A549 (cell line): ENCODE results near the gene SLFN12L. TPM values are rescaled to one million over a fixed set of nuclear protein-coding genes. Genes with fewer than 3 reads are reported as not detected.
A peak's percentile ranks its signal among the peaks of the same experiment; 100 is the strongest.
"Not testable (repeated sequence)": the region's sequence is repeated elsewhere in the genome, so short reads cannot be mapped to it uniquely, and the experiment has no call there.

Source experiments
- ATAC-seq, 2 experiments: fragments of 200-7000 bp in 1 of 2; fragments of >200 bp in 1 of 2; cut with Nextera tagmentation in 1 of 2; cut with Tn5 transposase in 1 of 2; 3 replicates each; pipeline versions ENCODE4 v1.8.0 to v1.9.1; 2018 to 2020; ENCODE audit warnings: mild to moderate bottlenecking in 1 of 2, moderate library complexity in 1 of 2
- CTCF ChIA-PET: fragments of 300-600 bp; sonication (Branson Sonifier 250); formaldehyde crosslinking; extraction: SDS; loops from one replicate; lab custom pipeline; 2021; ENCODE audit warnings: antibody characterized with exemption, inconsistent platforms; lab: Yijun Ruan, JAX
- POLR2A ChIA-PET: fragments of 350-600 bp; formaldehyde crosslinking; extraction: SDS; loops from one replicate; lab custom pipeline; 2021; ENCODE audit warnings: antibody characterized with exemption, inconsistent platforms; lab: Yijun Ruan, JAX
- DNase-seq, 2 experiments: peaks; one replicate each; pipeline versions ENCODE4 v3.0.0 to v3.0.0-alpha.2; 2011 to 2016; ENCODE audit warnings: low read depth in 1 of 2, low spot score in 1 of 2
- FAIRE-seq: peaks from 2 replicates; lab custom pipeline; 2011; peaks lifted over from hg19 to GRCh38; lab: Jason Lieb, UNC
- H3K27ac ChIP-seq, 2 experiments: fragments of >200 bp; sonication (Bioruptor Twin); formaldehyde crosslinking; 3 replicates each; pipeline ENCODE4 v1.5.1; 2016 to 2017
- H3K4me1 ChIP-seq: fragments of >200 bp; sonication (Bioruptor Twin); formaldehyde crosslinking; 3 replicates; pipeline ENCODE4 v1.6.1; 2016
- H3K4me2 ChIP-seq: fragments of >200 bp; sonication (Bioruptor Twin); formaldehyde crosslinking; 3 replicates; pipeline ENCODE4 v1.6.1; 2016
- H3K4me3 ChIP-seq: fragments of >200 bp; sonication (Bioruptor Twin); formaldehyde crosslinking; 3 replicates; pipeline ENCODE4 v1.5.1; 2016
- H3K9me3 ChIP-seq: fragments of >200 bp; sonication (Bioruptor Twin); formaldehyde crosslinking; 3 replicates; pipeline ENCODE4 v1.6.1; 2016
- ATOH8 ChIP-seq: fragments of 250-450 bp; sonication (Bioruptor Pico); IDR thresholded peaks from 2 replicates; pipeline ENCODE4 v1.5.0; 2020; ENCODE audit warnings: low read depth, mild to moderate bottlenecking, moderate library complexity
- BHLHE40 ChIP-seq: IDR thresholded peaks from 2 replicates; pipeline ENCODE4 v1.6.1; 2012; ENCODE audit warnings: low read depth, low read length, inconsistent platforms
- CHD2 ChIP-seq: fragments of 150-350 bp; IDR thresholded peaks from 2 replicates; pipeline ENCODE4 v1.6.1; 2014; ENCODE audit warnings: low read length; ENCODE audit not compliant: partially characterized antibody
- CHD4 ChIP-seq: fragments of 200-600 bp; sonication (generic); IDR thresholded peaks from 2 replicates; pipeline ENCODE4 v1.6.1; 2016; ENCODE audit warnings: antibody characterized with exemption, mild to moderate bottlenecking, borderline replicate concordance
- EHF ChIP-seq: fragments of 250-450 bp; sonication (Bioruptor Pico); IDR thresholded peaks from 2 replicates; pipeline ENCODE4 v1.5.0; 2020; ENCODE audit warnings: mild to moderate bottlenecking
- EHMT2 ChIP-seq: fragments of 200-600 bp; sonication (generic); IDR thresholded peaks from 2 replicates; pipeline ENCODE4 v1.6.1; 2016; ENCODE audit warnings: antibody characterized with exemption, low read depth, mild to moderate bottlenecking, moderate library complexity
- ELK1 ChIP-seq: fragments of 150-350 bp; IDR thresholded peaks from 2 replicates; pipeline ENCODE4 v1.6.1; 2014; ENCODE audit warnings: low read depth, mild to moderate bottlenecking, low read length
- FOXS1 ChIP-seq: fragments of 250-450 bp; sonication (Bioruptor Pico); IDR thresholded peaks from 2 replicates; pipeline ENCODE4 v1.5.0; 2020; ENCODE audit warnings: mild to moderate bottlenecking, moderate library complexity
- GATA3 ChIP-seq: IDR thresholded peaks from 2 replicates; pipeline ENCODE4 v1.6.1; 2012; ENCODE audit warnings: borderline replicate concordance
- HOXA7 ChIP-seq: fragments of 250-450 bp; sonication (Bioruptor Pico); IDR thresholded peaks from 2 replicates; pipeline ENCODE4 v1.5.0; 2020; ENCODE audit warnings: mild to moderate bottlenecking, moderate library complexity
- HOXB13 ChIP-seq: fragments of 250-450 bp; sonication (Bioruptor Pico); IDR thresholded peaks from 2 replicates; pipeline ENCODE4 v1.5.0; 2020; ENCODE audit warnings: low read depth, mild to moderate bottlenecking, moderate library complexity
- JUN ChIP-seq, 2 experiments: fragments of >200 bp; sonication (Bioruptor Twin); formaldehyde crosslinking; IDR thresholded peaks; 2 replicates in 1 of 2; 3 replicates in 1 of 2; pipeline ENCODE4 v1.6.1; 2016 to 2017
- JUNB ChIP-seq: fragments of >200 bp; sonication (Bioruptor Twin); formaldehyde crosslinking; IDR thresholded peaks from 2 replicates; pipeline ENCODE4 v1.6.1; 2016
- MAX ChIP-seq: IDR thresholded peaks from 2 replicates; pipeline ENCODE4 v1.6.1; 2012
- MYC ChIP-seq: IDR thresholded peaks from 2 replicates; pipeline ENCODE4 v1.6.1; 2012; ENCODE audit warnings: mild to moderate bottlenecking, inconsistent platforms, low read length, improper control_type of control experiment, borderline replicate concordance
- NPAS2 ChIP-seq: fragments of 250-450 bp; sonication (Bioruptor Pico); IDR thresholded peaks from 2 replicates; pipeline ENCODE4 v1.8.0; 2022; ENCODE audit warnings: mild to moderate bottlenecking, moderate library complexity, borderline replicate concordance
- PHF8 ChIP-seq: fragments of 200-600 bp; sonication (generic); IDR thresholded peaks from 2 replicates; pipeline ENCODE4 v1.6.1; 2016; ENCODE audit warnings: low read depth, mild to moderate bottlenecking, antibody characterized with exemption, moderate library complexity, borderline replicate concordance
- POLR2AphosphoS2 ChIP-seq: conservative IDR thresholded peaks from 2 replicates; pipeline ENCODE4 v1.6.1; 2012; ENCODE audit warnings: low read length, improper control_type of control experiment, inconsistent platforms
- RFX5 ChIP-seq: fragments of 450-650 bp; IDR thresholded peaks from 2 replicates; pipeline ENCODE4 v1.7.1; 2014; ENCODE audit warnings: antibody characterized with exemption, mild to moderate bottlenecking, moderate library complexity
- ZFP36 ChIP-seq: fragments of 450-650 bp; IDR thresholded peaks from 2 replicates; pipeline ENCODE4 v1.6.1; 2014; ENCODE audit warnings: borderline replicate concordance; ENCODE audit not compliant: partially characterized antibody
- WGBS: methylation state at CpG from one replicate; pipeline ENCODE4 v1.1.6; 2017; ENCODE audit errors: missing lambda C conversion rate; 5-methylcytosine and 5-hydroxymethylcytosine counted together
- polyA plus RNA-seq, 4 experiments: library from polyadenylated mRNA; depleted of rRNA in 3 of 4; stranded (reverse); fragments of >200 nt; fragmentation: RNase III in 1 of 4; extraction: RNeasy Plus Mini Kit Qiagen cat#74134 plus additional on column Dnase treatment in 1 of 4; gene quantifications; 2 replicates in 3 of 4; 3 replicates in 1 of 4; pipeline ENCODE4 v1.2.3, GENCODE V29; 2011 to 2017
- TF ChIP-seq, protein P1 (sequence below): fragments of >200 bp; sonication (Bioruptor Twin); formaldehyde crosslinking; IDR thresholded peaks from 3 replicates; pipeline ENCODE4 v1.6.1; 2016
- TF ChIP-seq, protein P2 (sequence below): fragments of 450-650 bp; IDR thresholded peaks from 2 replicates; pipeline ENCODE4 v1.6.1; 2014; ENCODE audit warnings: antibody characterized with exemption
- TF ChIP-seq, protein P3 (sequence below): IDR thresholded peaks from 2 replicates; pipeline ENCODE4 v1.6.1; 2012; ENCODE audit warnings: low read depth, borderline replicate concordance

SLFN12L gene
- polyA plus RNA-seq, 2 of the 4 experiments (the other 2 are of a cell fraction) = not detected

- H3K4me2 ChIP-seq, FAIRE-seq, DNase-seq, H3K27ac ChIP-seq, H3K4me1 ChIP-seq, H3K9me3 ChIP-seq, H3K4me3 ChIP-seq, POLR2A ChIA-PET, ATAC-seq: not testable (repeated sequence)
- CTCF ChIA-PET = interaction anchor here (1.2 to 1.5 kb wide), 3 partner anchors 9 to 240 kb away, joined by 3 to 4 read pairs (median 3); no protein-coding TSS in a partner anchor
- 19% methylated on average over 3 of the region's 3 CpGs for WGBS
Observed at GRCh38 chr17:35507714-35508113, 29.8 kb downstream of the SLFN12L start.

DNA sequence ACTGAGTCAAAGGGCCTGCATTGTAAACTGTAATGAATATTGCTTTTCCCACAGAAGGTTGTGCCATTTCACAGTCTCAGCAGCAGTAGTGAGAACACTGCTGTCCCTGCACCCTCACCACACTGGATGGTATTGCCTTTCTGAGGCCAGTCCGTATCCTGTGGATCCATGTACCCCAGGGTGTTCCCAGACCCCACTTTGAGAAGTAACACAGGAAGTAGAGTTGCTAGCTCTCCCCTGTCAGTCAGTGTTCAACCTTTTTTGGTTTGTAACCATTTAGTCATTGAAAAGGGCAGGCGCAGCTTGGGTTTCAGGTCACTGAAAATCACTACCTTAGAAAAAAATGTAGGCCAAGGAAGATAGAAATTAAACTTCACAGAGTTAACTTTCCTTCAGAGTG, 37.9 kb downstream of the SLFN12L start:
- peak; percentile 39 for FAIRE-seq
- ATAC-seq = no peak
- Histone ChIP-seq H3K4me2 (no peak overlapping the region), H3K4me3 (no peak overlapping the region), H3K9me3 (no peaks in the 10 kb centered on the region), H3K4me1 (no peaks in the 10 kb centered on the region), H3K27ac (no peak overlapping the region)
- DNase-seq = no peak
- CTCF ChIA-PET = interaction anchor here (2.5 kb wide), 1 partner anchor 34 kb away, joined by 6 read pairs; no protein-coding TSS in a partner anchor
- POLR2A ChIA-PET = no interaction called here
- 46% methylated on average over 2 of the region's 2 CpGs for WGBS
- TF ChIP-seq PHF8 (no peak), HOXB13 (CRISPR knock-in tag) (no peak), JUNB (no peak), CHD4 (no peak), ELK1 (no peak), EHF (CRISPR knock-in tag) (no peak)
- TF ChIP-seq, protein P1, sequence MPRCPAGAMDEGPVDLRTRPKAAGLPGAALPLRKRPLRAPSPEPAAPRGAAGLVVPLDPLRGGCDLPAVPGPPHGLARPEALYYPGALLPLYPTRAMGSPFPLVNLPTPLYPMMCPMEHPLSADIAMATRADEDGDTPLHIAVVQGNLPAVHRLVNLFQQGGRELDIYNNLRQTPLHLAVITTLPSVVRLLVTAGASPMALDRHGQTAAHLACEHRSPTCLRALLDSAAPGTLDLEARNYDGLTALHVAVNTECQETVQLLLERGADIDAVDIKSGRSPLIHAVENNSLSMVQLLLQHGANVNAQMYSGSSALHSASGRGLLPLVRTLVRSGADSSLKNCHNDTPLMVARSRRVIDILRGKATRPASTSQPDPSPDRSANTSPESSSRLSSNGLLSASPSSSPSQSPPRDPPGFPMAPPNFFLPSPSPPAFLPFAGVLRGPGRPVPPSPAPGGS = no peak
- TF ChIP-seq, protein P2, sequence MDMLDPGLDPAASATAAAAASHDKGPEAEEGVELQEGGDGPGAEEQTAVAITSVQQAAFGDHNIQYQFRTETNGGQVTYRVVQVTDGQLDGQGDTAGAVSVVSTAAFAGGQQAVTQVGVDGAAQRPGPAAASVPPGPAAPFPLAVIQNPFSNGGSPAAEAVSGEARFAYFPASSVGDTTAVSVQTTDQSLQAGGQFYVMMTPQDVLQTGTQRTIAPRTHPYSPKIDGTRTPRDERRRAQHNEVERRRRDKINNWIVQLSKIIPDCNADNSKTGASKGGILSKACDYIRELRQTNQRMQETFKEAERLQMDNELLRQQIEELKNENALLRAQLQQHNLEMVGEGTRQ = no peak
- TF ChIP-seq, protein P3, sequence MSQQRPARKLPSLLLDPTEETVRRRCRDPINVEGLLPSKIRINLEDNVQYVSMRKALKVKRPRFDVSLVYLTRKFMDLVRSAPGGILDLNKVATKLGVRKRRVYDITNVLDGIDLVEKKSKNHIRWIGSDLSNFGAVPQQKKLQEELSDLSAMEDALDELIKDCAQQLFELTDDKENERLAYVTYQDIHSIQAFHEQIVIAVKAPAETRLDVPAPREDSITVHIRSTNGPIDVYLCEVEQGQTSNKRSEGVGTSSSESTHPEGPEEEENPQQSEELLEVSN = no peak

DNA sequence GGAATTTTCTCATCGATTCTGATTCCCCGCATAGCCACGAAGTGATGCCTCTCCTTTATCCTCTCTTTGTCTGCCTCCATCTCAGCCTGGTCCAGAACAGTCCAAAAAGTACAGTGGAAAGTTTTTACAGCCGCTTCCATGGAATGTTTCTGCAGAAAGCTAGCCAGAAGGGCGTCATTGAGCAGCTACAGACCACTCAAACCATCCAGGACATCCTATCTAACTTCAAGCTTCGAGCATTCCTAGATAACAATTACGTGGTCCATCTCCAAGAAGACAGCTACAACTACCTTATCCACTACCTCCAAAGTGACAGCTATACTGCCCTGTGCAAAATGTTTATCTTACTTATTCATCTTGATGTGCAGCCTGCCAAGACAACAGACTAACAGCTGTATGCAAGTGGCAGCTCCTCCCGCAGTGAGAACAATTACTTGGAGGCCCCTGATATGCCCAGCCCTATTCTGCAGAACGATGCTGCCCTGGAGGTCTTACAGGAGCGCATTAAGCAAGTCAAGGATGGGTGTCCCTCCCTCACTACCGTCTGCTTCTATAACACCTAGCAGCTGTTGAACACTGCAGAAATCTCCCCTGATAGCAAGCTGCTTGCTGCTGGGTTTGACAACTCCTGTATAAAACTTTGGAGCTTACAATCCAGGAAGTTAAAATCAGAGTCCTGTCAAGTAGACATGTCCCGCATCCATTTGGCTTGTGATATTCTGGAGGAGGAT, 38.9 kb downstream of the SLFN12L start:
- TF ChIP-seq GATA3 (no peak), POLR2AphosphoS2 (no peak), NPAS2 (CRISPR knock-in tag) (no peak), EHMT2 (no peak), HOXA7 (no peak), ELK1 (no peak), FOXS1 (CRISPR knock-in tag) (no peak), ZFP36 (no peak), MAX (no peak), CHD4 (no peak), BHLHE40 (no peak), CHD2 (no peak), JUN (IDR thresholded peaks at IDR 0.05) (no peak), PHF8 (no peak), ATOH8 (no peak), MYC (no peak), HOXB13 (CRISPR knock-in tag) (no peak), EHF (CRISPR knock-in tag) (no peak), RFX5 (no peak)
- TF ChIP-seq, all 56 proteins: peak for 0
- WGBS = 45% methylated on average over 12 of the region's 12 CpGs
- POLR2A ChIA-PET = no interaction called here

More for the DNA sequence above, 38.9 kb downstream of the SLFN12L start:
- FAIRE-seq (no peak), ATAC-seq (peak in 1 of 2 experiments; percentile 33; a peak in 4 of 6 replicates), DNase-seq (no peak)
- CTCF ChIA-PET = interaction anchor here (0.6 to 2.5 kb wide), 3 partner anchors 10 to 35 kb away, joined by 3 to 6 read pairs (median 3); no protein-coding TSS in a partner anchor
- Histone ChIP-seq H3K4me3 (no peak overlapping the region), H3K4me1 (no peaks in the 10 kb centered on the region), H3K4me2 (no peak overlapping the region), H3K27ac (no peak overlapping the region), H3K9me3 (no peaks in the 10 kb centered on the region)
